HG02938 (cell line): ENCODE data around the gene DALRD3.

Experiments
- ATAC-seq: cut with Tn5 transposase; IDR thresholded peaks from one replicate; pipeline ENCODE4 v1.9.1; 2021; ENCODE audit warnings: mild to moderate bottlenecking, moderate library complexity; ENCODE audit not compliant: unreplicated experiment

The DALRD3 gene

GRCh38 chr3:49006408-49007067 lies 11.8 kb downstream of the DALRD3 start:
- ATAC-seq, result no peak

DNA sequence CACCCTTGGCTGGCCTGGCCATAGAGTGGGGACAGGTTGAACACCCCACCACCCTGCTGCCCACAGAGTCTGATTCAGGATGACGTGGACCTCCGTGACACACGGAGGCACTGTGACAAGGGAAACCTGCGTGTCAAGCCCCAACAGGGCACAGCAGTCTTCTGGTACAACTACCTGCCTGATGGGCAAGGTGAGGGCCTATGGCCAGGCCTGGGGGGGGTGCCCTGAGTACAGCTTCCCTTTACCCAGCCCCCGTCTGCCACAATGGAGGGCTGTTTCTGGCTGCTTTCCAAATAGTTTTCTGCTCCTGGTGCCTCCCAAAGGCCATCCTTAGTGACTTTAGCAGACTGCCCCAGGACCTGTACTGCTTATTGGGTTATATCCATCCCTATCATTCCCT lies 12.4 kb downstream of the DALRD3 start:
- no peak for ATAC-seq

GRCh38 chr3:49005303-49005680 lies 13.1 kb downstream of the DALRD3 start:
- no peak for ATAC-seq

GRCh38 chr3:49004352-49005302 lies 13.8 kb downstream of the DALRD3 start:
- ATAC-seq, result no peak

DNA sequence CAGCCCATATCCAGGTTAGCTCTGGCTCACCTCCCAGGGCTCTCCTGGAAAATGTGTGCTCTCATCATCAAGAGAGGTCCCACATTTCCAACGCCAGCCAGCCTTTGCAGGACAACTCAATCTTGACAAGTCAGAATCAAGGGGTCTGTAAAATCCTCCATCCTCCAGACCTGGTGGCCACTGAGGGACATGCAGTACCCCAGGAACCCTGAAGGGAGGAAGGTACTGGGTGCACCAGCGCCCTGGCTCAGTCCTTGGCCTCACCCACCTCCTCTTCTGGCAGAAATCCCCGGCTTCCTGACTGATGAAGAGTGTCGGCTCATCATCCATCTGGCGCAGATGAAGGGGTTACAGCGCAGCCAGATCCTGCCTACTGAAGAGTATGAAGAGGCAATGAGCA lies 17.2 kb downstream of the DALRD3 start:
- ATAC-seq, result no peak

DNA sequence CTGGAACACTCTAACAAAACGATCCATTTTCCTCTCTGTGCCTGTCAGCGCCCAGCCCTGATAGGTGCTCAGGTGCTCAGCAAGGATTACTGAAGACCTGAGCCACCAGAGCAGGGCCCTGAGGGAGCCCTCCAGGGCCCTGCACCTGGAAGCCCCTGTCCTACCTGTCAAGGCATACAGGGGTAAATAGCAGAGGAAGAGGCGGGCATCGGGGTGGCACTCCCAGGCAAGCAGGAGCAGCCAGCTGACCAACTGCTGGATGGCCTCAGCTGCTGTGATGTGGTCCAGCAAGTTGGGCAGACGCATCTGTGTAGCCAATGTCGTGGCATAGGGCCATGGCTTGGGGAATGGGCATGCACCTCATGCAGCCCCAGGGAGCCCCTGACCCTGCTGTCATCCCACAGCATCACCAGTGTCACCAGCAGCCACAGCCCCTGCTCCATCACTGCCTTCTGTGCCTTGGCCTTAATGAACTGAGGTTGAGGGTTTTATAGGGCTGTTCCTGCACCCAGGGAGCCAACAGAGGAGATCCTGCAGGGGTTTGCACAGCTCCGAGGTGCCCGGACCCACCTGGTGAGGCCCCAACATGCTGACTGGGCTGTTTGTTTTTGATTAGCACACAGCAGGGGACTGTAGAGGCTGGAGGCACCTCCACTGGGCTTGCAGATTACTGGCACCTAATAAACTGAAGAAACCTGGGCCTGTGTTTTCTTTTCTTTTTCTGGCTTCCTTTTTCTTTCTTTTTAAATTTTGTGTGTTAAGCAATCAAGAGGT lies 19.1 kb downstream of the DALRD3 start:
- ATAC-seq, result no peak

GRCh38 chr3:48997714-48998637 lies 20.4 kb downstream of the DALRD3 start:
- ATAC-seq, result no peak

- ATAC-seq, result no peak
Observed at GRCh38 chr3:48997102-48997635, 21.2 kb downstream of the DALRD3 start.

DNA sequence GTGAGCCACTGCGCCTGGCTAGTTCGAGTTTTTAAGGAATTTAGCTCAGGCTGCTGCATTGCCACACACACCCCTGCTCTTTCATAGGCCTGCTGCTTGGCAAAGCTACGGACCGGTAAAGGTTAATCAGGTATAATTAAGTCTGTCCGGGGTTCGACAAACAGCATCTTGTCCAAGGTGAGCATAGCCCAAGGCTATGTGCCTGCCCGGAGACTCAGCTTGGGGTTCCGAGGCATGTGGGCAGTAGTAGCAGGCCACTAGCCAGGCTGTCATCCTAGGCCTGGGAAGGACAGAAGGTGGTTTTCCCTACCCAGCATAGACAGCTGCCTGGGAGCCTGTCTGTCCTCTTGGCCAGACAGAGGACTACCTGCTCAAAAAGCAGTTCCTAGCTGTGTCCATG lies 21.7 kb downstream of the DALRD3 start:
- no peak for ATAC-seq

DNA sequence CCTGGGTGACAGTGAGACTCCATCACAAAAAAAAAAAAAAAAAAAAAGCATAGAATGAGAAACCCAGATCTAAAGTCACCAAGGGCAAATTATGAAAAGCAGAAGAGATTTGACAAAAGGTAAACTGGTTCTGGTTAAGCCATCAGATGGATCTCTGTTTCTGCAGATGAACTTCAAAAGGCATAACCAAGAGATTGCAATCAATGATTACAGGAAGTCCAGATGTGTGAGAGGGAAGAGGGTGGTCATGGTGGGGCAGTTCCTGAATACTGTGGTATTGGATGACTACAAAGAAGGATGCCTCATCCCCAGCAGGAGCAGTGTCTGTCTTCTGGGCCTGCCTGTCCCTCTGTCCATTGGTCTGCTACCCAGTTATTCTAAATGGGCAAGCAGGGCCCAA lies 24.5 kb downstream of the DALRD3 start:
- no peak for ATAC-seq

DNA sequence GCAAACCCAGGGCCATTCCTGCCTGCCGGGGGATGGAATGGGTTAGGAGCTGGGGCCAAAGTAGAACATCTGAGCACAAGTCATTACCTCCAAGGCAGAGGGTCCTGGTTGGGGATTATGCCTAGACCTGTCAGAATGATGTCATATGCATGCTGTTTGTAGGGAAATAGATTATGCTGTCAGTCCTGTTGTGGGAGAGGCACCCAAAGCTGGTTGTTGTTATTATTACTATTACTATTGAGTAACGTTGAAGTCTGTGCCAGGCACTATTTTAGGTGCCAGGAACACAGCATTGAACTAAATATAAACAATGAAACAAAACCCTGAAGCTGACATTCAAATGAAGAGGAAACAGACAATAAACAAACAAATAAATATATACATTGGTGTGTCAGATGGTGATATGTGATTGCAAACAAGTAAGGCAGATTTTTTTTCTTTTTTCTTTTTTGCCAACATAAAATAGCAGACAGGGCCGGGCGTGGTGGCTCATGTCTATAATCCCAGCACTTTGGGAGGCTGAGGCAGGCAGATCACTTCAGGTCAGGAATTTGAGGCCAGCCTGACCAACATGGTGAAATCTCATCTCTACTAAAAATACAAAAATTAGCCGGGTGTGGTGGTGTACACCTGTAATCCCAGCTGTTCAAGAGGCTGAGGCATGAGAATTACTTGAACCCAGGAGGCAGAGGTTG lies 26.4 kb downstream of the DALRD3 start:
- no peak for ATAC-seq

DNA sequence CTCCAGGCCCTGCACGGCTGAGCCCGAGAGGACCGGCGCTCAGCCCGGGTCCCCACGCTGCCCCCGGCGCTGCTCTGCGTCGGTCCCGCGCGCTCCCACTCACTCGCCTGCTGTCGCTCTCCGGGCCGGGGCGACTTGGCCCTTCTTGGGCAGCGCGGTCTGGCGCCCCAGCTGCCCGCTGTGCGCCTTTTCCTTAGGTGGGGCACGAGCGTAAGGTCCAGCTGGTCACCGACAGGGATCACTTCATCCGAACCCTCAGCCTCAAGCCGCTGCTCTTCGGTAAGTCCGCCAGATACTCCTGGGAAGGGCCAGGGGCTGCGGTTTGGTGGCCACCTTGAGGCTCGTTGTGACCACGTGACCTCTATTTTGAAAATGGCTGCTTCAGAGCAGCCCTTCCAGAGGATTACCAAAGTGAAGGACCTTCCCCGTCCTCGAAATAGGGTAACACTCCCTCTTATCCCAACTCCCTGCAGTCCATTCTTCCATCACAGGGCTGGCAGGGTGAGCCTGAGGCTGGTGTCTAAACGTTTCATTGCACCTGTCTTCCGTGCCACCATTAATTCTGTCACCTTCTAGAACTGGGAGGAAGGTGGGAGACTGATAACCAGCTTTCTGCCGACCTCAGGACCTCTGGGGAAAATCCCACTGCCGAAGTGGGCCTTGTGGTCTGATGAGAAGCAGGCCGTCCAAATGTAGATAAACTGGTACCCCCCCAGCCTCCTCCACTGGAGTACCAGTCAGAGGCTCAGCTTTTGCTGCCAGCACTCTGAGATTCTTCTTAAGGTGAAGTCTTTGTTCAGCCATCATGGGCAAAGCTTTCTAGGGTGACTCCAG lies 27.5 kb downstream of the DALRD3 start:
- ATAC-seq, result no peak

GRCh38 chr3:48989796-48990635 lies 28.4 kb downstream of the DALRD3 start, which contains the start of gene P4HTM:
P4HTM (plus strand) TSS chr3:48990241; CDS start chr3:48990257, 16 bp downstream.
- ATAC-seq, result peak; percentile 44

DNA sequence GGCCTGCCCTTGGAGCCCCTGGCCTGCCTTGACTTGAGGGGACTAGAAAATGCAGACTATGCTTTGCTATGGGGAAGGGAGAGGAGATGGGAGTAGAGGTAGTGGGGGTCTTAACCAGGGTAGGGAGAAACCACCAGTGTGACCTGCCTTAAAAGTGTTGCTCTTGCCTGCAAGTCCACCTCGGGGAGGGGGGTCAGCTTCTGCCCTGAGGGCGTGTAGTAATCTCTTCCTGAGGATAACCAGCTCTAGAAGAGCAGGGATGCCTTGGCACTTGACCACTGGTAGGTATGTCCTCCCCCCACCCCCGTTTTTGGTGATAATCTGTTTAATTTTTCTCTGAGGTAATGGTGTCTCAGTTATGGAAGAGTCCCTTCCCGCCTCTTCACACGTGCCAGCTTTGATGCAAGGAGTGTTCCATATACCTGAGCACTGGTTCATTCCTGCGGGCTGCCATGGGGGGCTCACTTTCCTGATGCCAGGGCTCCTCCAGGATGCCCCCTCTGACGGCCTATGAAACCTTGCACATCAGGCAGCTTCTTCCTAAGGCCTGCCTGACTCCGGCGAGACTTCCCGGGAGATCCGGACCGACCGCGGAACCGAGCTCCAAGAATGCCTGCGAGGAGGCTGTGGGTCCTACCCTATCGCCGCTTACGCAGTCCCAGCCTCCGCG lies 29.1 kb downstream of the DALRD3 start:
- no peak for ATAC-seq

- no peak for ATAC-seq
Observed at GRCh38 chr3:48985831-48986376, 32.5 kb downstream of the DALRD3 start.

DNA sequence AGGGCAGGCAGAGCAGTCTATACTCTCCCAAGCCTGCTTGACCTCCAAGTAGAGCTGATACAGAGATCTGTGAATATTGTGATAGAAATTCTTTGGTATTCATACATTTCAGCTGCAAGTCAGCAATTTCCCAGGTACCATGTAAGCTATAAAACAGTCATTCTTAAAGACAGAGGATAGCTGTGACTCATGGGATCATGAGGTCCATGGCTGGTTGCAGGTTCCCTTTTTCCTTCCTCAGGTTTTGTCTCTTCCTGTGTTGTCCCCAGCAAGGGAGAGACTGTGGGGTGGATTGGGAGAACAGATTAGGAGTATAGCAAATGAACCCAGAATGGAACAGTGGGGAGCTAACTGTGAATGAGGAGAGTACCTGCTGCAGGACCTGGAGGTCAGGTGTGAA lies 33.7 kb downstream of the DALRD3 start:
- ATAC-seq, result no peak

DNA sequence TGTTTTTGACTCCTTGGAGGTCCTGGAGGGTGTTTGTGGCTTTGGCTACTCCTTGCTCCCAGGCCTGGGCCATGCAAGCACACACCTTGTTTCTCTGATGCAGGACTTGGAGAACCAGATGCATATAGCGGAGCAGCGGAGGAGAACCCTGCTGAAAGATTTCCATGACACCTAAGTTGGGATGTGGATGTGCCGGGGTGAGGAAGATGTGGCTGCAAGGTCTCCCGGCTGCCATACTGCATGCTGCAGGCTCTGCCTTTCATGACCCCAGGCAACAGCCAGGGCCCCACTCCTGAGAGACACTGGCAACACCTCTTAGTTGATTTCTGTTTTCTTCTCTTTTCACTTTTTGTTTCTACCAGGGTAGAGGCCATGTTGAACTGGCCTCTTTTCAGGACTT lies 35.3 kb downstream of the DALRD3 start:
- no peak for ATAC-seq
